Measurements from ENCODE around the gene MYO3A.

MYO3A gene

GRCh38 chr10:26172131-26172530, 238.1 kb downstream of the MYO3A start:
- peaks cover 2% of the 10 kb centered on the region; the same call in 1 of the 2 replicates for H3K4me1 ChIP-seq

GRCh38 chr10:26173837-26174236, 239.8 kb downstream of the MYO3A start:
- H3K4me3 ChIP-seq = no peak overlapping the region
- no peaks in the 10 kb centered on the region; the same call in 1 of the 2 replicates for H3K27me3 ChIP-seq (ENCODE audit: low read depth)
- no peaks in the 10 kb centered on the region for H3K36me3 ChIP-seq (replicated peaks)
- no peaks in the 10 kb centered on the region for H3K9me3 ChIP-seq
- no peak for DNase-seq (ENCODE audit: low spot score in 2 of 2)
- peaks cover 2% of the 10 kb centered on the region; the same call in 1 of the 2 replicates for H3K4me1 ChIP-seq
- in situ Hi-C loops (cut with MboI; ENCODE audit: low sequenced_read_pairs) = no loop called here

More at GRCh38 chr10:26172131-26172530, 238.1 kb downstream of the MYO3A start:
- Histone ChIP-seq H3K4me3 (no peak overlapping the region), H3K27me3 (ENCODE audit: low read depth) (no peaks in the 10 kb centered on the region; the same call in 1 of the 2 replicates), H3K36me3 (replicated peaks) (no peaks in the 10 kb centered on the region), H3K9me3 (no peaks in the 10 kb centered on the region)
- no peak for DNase-seq (ENCODE audit: low spot score in 2 of 2)
- in situ Hi-C loops (cut with MboI; ENCODE audit: low sequenced_read_pairs) = no loop called here

GRCh38 chr10:26177341-26177740, 243.3 kb downstream of the MYO3A start:
- no peaks in the 10 kb centered on the region; the same call in 1 of the 2 replicates for H3K27me3 ChIP-seq (ENCODE audit: low read depth)
- no peak for DNase-seq (ENCODE audit: low spot score in 2 of 2)
- no peaks in the 10 kb centered on the region for H3K36me3 ChIP-seq (replicated peaks)
- no peaks in the 10 kb centered on the region for H3K9me3 ChIP-seq
- H3K4me1 ChIP-seq = no peaks in the 10 kb centered on the region
- no peak overlapping the region for H3K4me3 ChIP-seq
- in situ Hi-C loops (cut with MboI; ENCODE audit: low sequenced_read_pairs) = no loop called here

GRCh38 chr10:26194275-26194674, 260.2 kb downstream of the MYO3A start:
- Histone ChIP-seq H3K27me3 (ENCODE audit: low read depth) (no peaks in the 10 kb centered on the region), H3K36me3 (replicated peaks) (no peaks in the 10 kb centered on the region), H3K4me1 (no peaks in the 10 kb centered on the region), H3K4me3 (no peak overlapping the region), H3K9me3 (no peaks in the 10 kb centered on the region)
- DNase-seq (ENCODE audit: low spot score in 2 of 2) = no peak
- in situ Hi-C loops (cut with MboI; ENCODE audit: low sequenced_read_pairs) = no loop called here

GRCh38 chr10:26197248-26197647, 263.2 kb downstream of the MYO3A start:
- no peaks in the 10 kb centered on the region for H3K9me3 ChIP-seq
- in situ Hi-C loops (cut with MboI; ENCODE audit: low sequenced_read_pairs) = no loop called here
- no peaks in the 10 kb centered on the region for H3K27me3 ChIP-seq (ENCODE audit: low read depth)
- H3K36me3 ChIP-seq (replicated peaks) = no peaks in the 10 kb centered on the region
- no peak for DNase-seq (ENCODE audit: low spot score in 2 of 2)
- no peaks in the 10 kb centered on the region for H3K4me1 ChIP-seq
- H3K4me3 ChIP-seq = no peak overlapping the region

- in situ Hi-C loops (cut with MboI; ENCODE audit: low sequenced_read_pairs) = no loop called here
Observed at GRCh38 chr10:26198119-26198518, 264.1 kb downstream of the MYO3A start.

GRCh38 chr10:26199841-26200240, 265.8 kb downstream of the MYO3A start:
- in situ Hi-C loops (cut with MboI; ENCODE audit: low sequenced_read_pairs) = no loop called here
- no peak overlapping the region for H3K4me3 ChIP-seq
- DNase-seq (ENCODE audit: low spot score in 2 of 2) = no peak
- H3K27me3 ChIP-seq (ENCODE audit: low read depth) = no peaks in the 10 kb centered on the region; the same call in 1 of the 2 replicates
- H3K4me1 ChIP-seq = no peaks in the 10 kb centered on the region
- H3K36me3 ChIP-seq (replicated peaks) = no peaks in the 10 kb centered on the region
- H3K9me3 ChIP-seq = no peaks in the 10 kb centered on the region

More at GRCh38 chr10:26198119-26198518, 264.1 kb downstream of the MYO3A start:
- Histone ChIP-seq H3K4me1 (no peaks in the 10 kb centered on the region), H3K4me3 (no peak overlapping the region), H3K27me3 (ENCODE audit: low read depth) (no peaks in the 10 kb centered on the region), H3K36me3 (replicated peaks) (no peaks in the 10 kb centered on the region), H3K9me3 (no peaks in the 10 kb centered on the region)
- no peak for DNase-seq (ENCODE audit: low spot score in 2 of 2)

- in situ Hi-C loops (cut with MboI; ENCODE audit: low sequenced_read_pairs) = no loop called here
- Histone ChIP-seq H3K9me3 (no peaks in the 10 kb centered on the region), H3K4me1 (no peaks in the 10 kb centered on the region), H3K36me3 (replicated peaks) (no peaks in the 10 kb centered on the region), H3K4me3 (no peak overlapping the region), H3K27me3 (ENCODE audit: low read depth) (no peaks in the 10 kb centered on the region; the same call in 1 of the 2 replicates)
- no peak for DNase-seq (ENCODE audit: low spot score in 2 of 2)
Observed at GRCh38 chr10:26205223-26205622, 271.2 kb downstream of the MYO3A start.

GRCh38 chr10:26211781-26212444, 277.9 kb downstream of the MYO3A start:
- Histone ChIP-seq H3K4me3 (no peak overlapping the region), H3K9me3 (no peaks in the 10 kb centered on the region), H3K4me1 (peaks cover 3% of the 10 kb centered on the region; the same call in 1 of the 2 replicates), H3K27me3 (ENCODE audit: low read depth) (peaks cover 44% of the 10 kb centered on the region), H3K36me3 (replicated peaks) (no peaks in the 10 kb centered on the region)
- DNase-seq (ENCODE audit: low spot score in 2 of 2) = no peak
- in situ Hi-C loops (cut with MboI; ENCODE audit: low sequenced_read_pairs) = no loop called here

GRCh38 chr10:26212511-26212910, 278.5 kb downstream of the MYO3A start:
- H3K36me3 ChIP-seq (replicated peaks) = no peaks in the 10 kb centered on the region
- DNase-seq (ENCODE audit: low spot score in 2 of 2) = no peak
- peaks cover 50% of the 10 kb centered on the region for H3K27me3 ChIP-seq (ENCODE audit: low read depth)
- peaks cover 3% of the 10 kb centered on the region; the same call in 1 of the 2 replicates for H3K4me1 ChIP-seq
- no peaks in the 10 kb centered on the region for H3K9me3 ChIP-seq
- in situ Hi-C loops (cut with MboI; ENCODE audit: low sequenced_read_pairs) = no loop called here
- H3K4me3 ChIP-seq = no peak overlapping the region

- peaks cover 3% of the 10 kb centered on the region; the same call in 1 of the 2 replicates for H3K4me1 ChIP-seq
- in situ Hi-C loops (cut with MboI; ENCODE audit: low sequenced_read_pairs) = no loop called here
- peaks cover 58% of the 10 kb centered on the region for H3K27me3 ChIP-seq (ENCODE audit: low read depth)
- H3K4me3 ChIP-seq = no peak overlapping the region
- no peaks in the 10 kb centered on the region for H3K9me3 ChIP-seq
- no peak for DNase-seq (ENCODE audit: low spot score in 2 of 2)
- H3K36me3 ChIP-seq (replicated peaks) = no peaks in the 10 kb centered on the region
Observed at GRCh38 chr10:26213157-26213800, 279.2 kb downstream of the MYO3A start.

GRCh38 chr10:26214004-26214403, 280.0 kb downstream of the MYO3A start:
- peaks cover 65% of the 10 kb centered on the region for H3K27me3 ChIP-seq (ENCODE audit: low read depth)
- no peaks in the 10 kb centered on the region for H3K36me3 ChIP-seq (replicated peaks)
- no peak overlapping the region for H3K4me3 ChIP-seq
- in situ Hi-C loops (cut with MboI; ENCODE audit: low sequenced_read_pairs) = no loop called here
- DNase-seq (ENCODE audit: low spot score in 2 of 2) = peak; percentile 27 to 42
- H3K4me1 ChIP-seq = peaks cover 3% of the 10 kb centered on the region; the same call in 1 of the 2 replicates
- H3K9me3 ChIP-seq = no peaks in the 10 kb centered on the region

- no peak for DNase-seq (ENCODE audit: low spot score in 2 of 2)
- Histone ChIP-seq H3K4me1 (peaks cover 3% of the 10 kb centered on the region; the same call in 1 of the 2 replicates), H3K4me3 (no peak overlapping the region), H3K9me3 (no peaks in the 10 kb centered on the region), H3K27me3 (ENCODE audit: low read depth) (peaks cover 72% of the 10 kb centered on the region), H3K36me3 (replicated peaks) (no peaks in the 10 kb centered on the region)
- in situ Hi-C loops (cut with MboI; ENCODE audit: low sequenced_read_pairs) = no loop called here
Observed at GRCh38 chr10:26214551-26215395, 280.7 kb downstream of the MYO3A start.
